IMR-90 (cell line): ENCODE results near the gene SHISA6. TPM values are rescaled to one million over a fixed set of nuclear protein-coding genes. Genes with fewer than 3 reads are reported as not detected.

Experiments
- ATAC-seq: fragments of 200-7000 bp; cut with Tn5 transposase; 2 replicates; pipeline ENCODE4 v1.9.1; 2020; ENCODE audit warnings: low read depth, mild to moderate bottlenecking, moderate library complexity
- BruUV-seq: library from RNA; stranded (reverse); fragments of 400-500 nt; replicated peaks from 2 replicates; lab custom pipeline; 2021; lab: Mats Ljungman, UMichigan
- CTCF ChIA-PET: fragments of 300-600 bp; formaldehyde crosslinking; extraction: SDS; loops from one replicate; lab custom pipeline; 2021; ENCODE audit warnings: antibody characterized with exemption; lab: Yijun Ruan, JAX
- POLR2A ChIA-PET: fragments of 300-600 bp; sonication (Branson Sonifier 250); formaldehyde crosslinking; loops from one replicate; lab custom pipeline; 2022; ENCODE audit warnings: antibody characterized with exemption; ENCODE audit not compliant: unreplicated experiment; lab: Charles Lee
- DNase-seq: peaks from one replicate; pipeline ENCODE4 v3.0.0; 2013
- H2AFZ ChIP-seq: replicated peaks from 2 replicates; pipeline ENCODE3; 2013; ENCODE audit warnings: low read length, mild to moderate bottlenecking; ENCODE audit not compliant: poor library complexity
- H2AK5ac ChIP-seq: 2 replicates; pipeline ENCODE4 v1.6.1; 2013; ENCODE audit warnings: low read depth, low read length, inconsistent platforms
- H2AK9ac ChIP-seq: replicated peaks from 2 replicates; pipeline ENCODE3; 2013; ENCODE audit warnings: mild to moderate bottlenecking, low read depth, low read length, moderate library complexity; ENCODE audit not compliant: poor library complexity
- H2BK120ac ChIP-seq: 2 replicates; pipeline ENCODE4 v1.6.1; 2013; ENCODE audit warnings: low read depth, low read length, inconsistent platforms
- H2BK15ac ChIP-seq: 3 replicates; pipeline ENCODE4 v1.6.1; 2013; ENCODE audit warnings: low read depth, low read length, inconsistent platforms
- H2BK20ac ChIP-seq: 2 replicates; pipeline ENCODE4 v1.6.1; 2013; ENCODE audit warnings: low read depth, mild to moderate bottlenecking, inconsistent platforms, low read length, moderate library complexity
- H2BK5ac ChIP-seq: 2 replicates; pipeline ENCODE4 v1.6.1; 2013; ENCODE audit warnings: mild to moderate bottlenecking, low read depth, low read length, inconsistent platforms; ENCODE audit not compliant: poor library complexity, severe bottlenecking
- H3K14ac ChIP-seq: replicated peaks from 2 replicates; pipeline ENCODE4 v1.6.1; 2013; ENCODE audit warnings: low read depth, low read length, inconsistent platforms
- H3K18ac ChIP-seq: 2 replicates; pipeline ENCODE4 v1.6.1; 2013; ENCODE audit warnings: low read depth, low read length, control low read depth
- H3K23ac ChIP-seq: 2 replicates; pipeline ENCODE4 v1.6.1; 2013; ENCODE audit warnings: low read depth, low read length, inconsistent platforms
- H3K27ac ChIP-seq: 2 replicates; pipeline ENCODE4 v1.5.1; 2013; ENCODE audit warnings: mild to moderate bottlenecking, control low read depth, low read length; ENCODE audit not compliant: insufficient read depth
- H3K27me3 ChIP-seq: 2 replicates; pipeline ENCODE4 v1.6.1; 2013; ENCODE audit warnings: low read length; ENCODE audit not compliant: control insufficient read depth, insufficient read depth
- H3K36me3 ChIP-seq: 2 replicates; pipeline ENCODE4 v1.6.1; 2013; ENCODE audit warnings: low read length, mixed read lengths; ENCODE audit not compliant: control insufficient read depth, insufficient read depth
- H3K4ac ChIP-seq: 2 replicates; pipeline ENCODE4 v1.6.1; 2013; ENCODE audit warnings: low read depth, low read length, inconsistent platforms
- H3K4me1 ChIP-seq: 2 replicates; pipeline ENCODE4 v1.6.1; 2013; ENCODE audit warnings: low read length, mixed read lengths; ENCODE audit not compliant: control insufficient read depth, insufficient read depth
- H3K4me2 ChIP-seq: 2 replicates; pipeline ENCODE4 v1.6.1; 2013; ENCODE audit warnings: low read depth, mild to moderate bottlenecking, control low read depth, low read length, moderate library complexity
- H3K4me3 ChIP-seq: 2 replicates; pipeline ENCODE4 v1.5.1; 2013; ENCODE audit warnings: low read depth, mild to moderate bottlenecking, control low read depth, low read length, moderate library complexity; ENCODE audit not compliant: insufficient read depth
- H3K56ac ChIP-seq: 2 replicates; pipeline ENCODE4 v1.6.1; 2013; ENCODE audit warnings: low read length, inconsistent platforms; ENCODE audit not compliant: insufficient read depth; ENCODE audit errors: extremely low read depth
- H3K79me1 ChIP-seq, 2 experiments: 2 replicates each; pipeline ENCODE4 v1.6.1; 2013; ENCODE audit warnings: low read length in 2 of 2, inconsistent platforms in 1 of 2, low read depth in 1 of 2
- H3K9ac ChIP-seq: 2 replicates; pipeline ENCODE4 v1.6.1; 2013; ENCODE audit warnings: low read depth, low read length, control low read depth
- H3K9me1 ChIP-seq: 2 replicates; pipeline ENCODE4 v1.6.1; 2013; ENCODE audit warnings: low read length, inconsistent platforms; ENCODE audit not compliant: insufficient read depth
- H3K9me3 ChIP-seq: 2 replicates; pipeline ENCODE4 v1.6.1; 2013; ENCODE audit warnings: low read length; ENCODE audit not compliant: control insufficient read depth, insufficient read depth
- H4K20me1 ChIP-seq: 2 replicates; pipeline ENCODE4 v1.6.1; 2013; ENCODE audit warnings: low read length, inconsistent platforms; ENCODE audit not compliant: insufficient read depth
- H4K5ac ChIP-seq: 2 replicates; pipeline ENCODE4 v1.6.1; 2013; ENCODE audit warnings: mild to moderate bottlenecking, low read depth, low read length, control low read depth
- H4K8ac ChIP-seq, 2 experiments: 2 replicates each; pipeline ENCODE4 v1.6.1; 2013; ENCODE audit warnings: low read depth in 2 of 2, low read length in 2 of 2, control low read depth in 1 of 2, inconsistent platforms in 1 of 2
- H4K91ac ChIP-seq: 2 replicates; pipeline ENCODE4 v1.6.1; 2013; ENCODE audit warnings: low read depth, low read length, inconsistent platforms; ENCODE audit not compliant: insufficient read depth
- BHLHE40 ChIP-seq: fragments of 150-350 bp; IDR thresholded peaks from 2 replicates; pipeline ENCODE4 v1.6.1; 2016; ENCODE audit warnings: mild to moderate bottlenecking, low read depth, low read length
- CHD1 ChIP-seq: IDR thresholded peaks from 2 replicates; pipeline ENCODE4 v1.6.1; 2012; ENCODE audit warnings: low read depth, low read length, improper control_type of control experiment
- MAFK ChIP-seq: IDR thresholded peaks from 2 replicates; pipeline ENCODE4 v1.6.1; 2012; ENCODE audit warnings: low read depth, low read length, improper control_type of control experiment
- MAZ ChIP-seq: IDR thresholded peaks from 2 replicates; pipeline ENCODE4 v1.6.1; 2012; ENCODE audit warnings: low read depth, mild to moderate bottlenecking, low read length, improper control_type of control experiment, moderate library complexity, borderline replicate concordance
- NFE2L2 ChIP-seq: fragments of 150-350 bp; IDR thresholded peaks from 2 replicates; pipeline ENCODE4 v1.6.1; 2016; ENCODE audit warnings: low read depth, mild to moderate bottlenecking, low read length
- RCOR1 ChIP-seq: IDR thresholded peaks from 2 replicates; pipeline ENCODE4 v1.6.1; 2012; ENCODE audit warnings: mild to moderate bottlenecking, low read length, improper control_type of control experiment; ENCODE audit not compliant: insufficient replicate concordance
- SMC3 ChIP-seq: fragments of 150-350 bp; IDR thresholded peaks from 2 replicates; pipeline ENCODE4 v1.6.1; 2016; ENCODE audit warnings: low read depth, mild to moderate bottlenecking, antibody characterized with exemption, low read length, moderate library complexity
- WGBS, 2 experiments: methylation state at CpG; one replicate each; pipeline versions ENCODE4 v1.1.5 to v1.1.7; 2013; ENCODE audit warnings: missing lambda C conversion rate in 2 of 2; ENCODE audit not compliant: insufficient read length in 1 of 2; ENCODE audit errors: extremely low coverage in 2 of 2; 5-methylcytosine and 5-hydroxymethylcytosine counted together
- dilution Hi-C: fragments of 300-500 bp; cut with HindIII; formaldehyde crosslinking; loops from one replicate; pipeline ENCODE4 v1.14.3; 2018; ENCODE audit warnings: low sequenced_read_pairs; ENCODE audit not compliant: unreplicated experiment
- in situ Hi-C: fragments of 300-500 bp; cut with MboI; formaldehyde crosslinking; loops from 3 replicates; pipeline ENCODE4 v1.14.3; 2019; ENCODE audit warnings: low sequenced_read_pairs, inconsistent platforms, mixed read lengths
- intact Hi-C: fragments of 100-400 bp; cut with micrococcal nuclease; formaldehyde crosslinking; loops from 2 replicates; pipeline ENCODE4 v1.10.0; 2022
- polyA plus RNA-seq, 3 experiments: library from polyadenylated mRNA; depleted of rRNA; stranded (reverse); fragments of >200 nt; gene quantifications; 2 replicates each; pipeline ENCODE4 v1.2.3, GENCODE V29; 2012; ENCODE audit warnings: low replicate concordance in 1 of 3
- total RNA-seq: library from RNA; depleted of rRNA; stranded (reverse); fragments of >200 nt; gene quantifications from 2 replicates; pipeline ENCODE4 v1.2.3, GENCODE V29; 2012

The SHISA6 gene
- total and polyA plus RNA-seq, 2 of the 4 experiments (the other 2 are of a cell fraction), result not detected

- H3K9me3 ChIP-seq, result peaks cover 24% of the 10 kb centered on the region
- no peak overlapping the region for H4K8ac ChIP-seq
- no peak overlapping the region for H4K5ac ChIP-seq
- no TSS peak for BruUV-seq
- in situ Hi-C loops (no loop called here), intact Hi-C loops (no loop called here), dilution Hi-C loops (no loop called here)
- H3K4me2 ChIP-seq, result no peak overlapping the region
- H3K4me3 ChIP-seq, result no peak overlapping the region
- H3K36me3 ChIP-seq, result no peaks in the 10 kb centered on the region
- no peak overlapping the region for H3K27ac ChIP-seq
- no peak overlapping the region for H2BK15ac ChIP-seq
- no peaks in the 10 kb centered on the region for H3K9me1 ChIP-seq
- no peaks in the 10 kb centered on the region for H4K20me1 ChIP-seq
- no peaks in the 10 kb centered on the region for H3K4me1 ChIP-seq
- POLR2A ChIA-PET, result no interaction called here
- WGBS, 2 experiments, result 58% methylated on average over 3 of the region's 7 CpGs; no CpG with 5 or more reads in 1 of the 2 experiments
- no peak overlapping the region for H2BK5ac ChIP-seq
- no peak overlapping the region for H3K56ac ChIP-seq
- H2AK5ac ChIP-seq, result no peak overlapping the region
- H3K9ac ChIP-seq, result no peak overlapping the region
- no peak overlapping the region for H3K4ac ChIP-seq
- no peak overlapping the region for H3K23ac ChIP-seq
- H3K14ac ChIP-seq, result no peak overlapping the region
- no peak overlapping the region for H2AFZ ChIP-seq
- ATAC-seq (no peak), DNase-seq (no peak)
- no peak overlapping the region for H3K18ac ChIP-seq
- no peaks in the 10 kb centered on the region for H3K79me1 ChIP-seq
- CTCF ChIA-PET, result no interaction called here
- H2BK20ac ChIP-seq, result no peak overlapping the region
- TF ChIP-seq CHD1, result no peak
- no peak for TF ChIP-seq RCOR1
- TF ChIP-seq SMC3, result no peak
- no peak for TF ChIP-seq BHLHE40
- TF ChIP-seq NFE2L2, result no peak
- TF ChIP-seq MAFK, result no peak
- no peak for TF ChIP-seq MAZ
- H4K91ac ChIP-seq, result no peak overlapping the region
- no peak overlapping the region for H2BK120ac ChIP-seq
- no peak overlapping the region for H2AK9ac ChIP-seq
- no peaks in the 10 kb centered on the region for H3K27me3 ChIP-seq
Measured at GRCh38 chr17:11454096-11454495, 213.1 kb downstream of the SHISA6 start.
